Measurements from ENCODE around the gene IGLL5. TPM values are rescaled to one million over a fixed set of nuclear protein-coding genes. Genes with fewer than 3 reads are reported as not detected.

The IGLL5 gene
- total RNA-seq = not detected in 2 replicates

GRCh38 chr22:22887621-22888503 is at the start of gene IGLL5:
TSS of gene IGLL5 (plus strand) at chr22:22887816. CDS start at chr22:22888054, 238 bp downstream.

Small RNA genes lying within 50 kb of the gene (small RNA-seq; reads per million reads assigned to genes)
- gene IGLC4 (not detected), gene IGLC5 (not detected), gene IGLJ1 (not detected), gene IGLJ2 (not detected), gene IGLJ3 (not detected), gene IGLJ4 (not detected), gene IGLJ5 (not detected), gene IGLJ6 (not detected), gene IGLJ7 (not detected), gene IGLV2-5 (not detected), gene IGLV3-2 (not detected), gene IGLV3-4 (not detected), gene IGLV3-6 (not detected), gene IGLV3-7 (not detected), gene MIR5571 (not detected)

Other genes starting within 250 kb of the IGLL5 start
- gene GGTLC2, start 243.2 kb upstream of the IGLL5 start, total RNA-seq = not detected in 2 replicates
- 1.7 and 3.6 TPM in 2 replicates for gene GNAZ, start 182.7 kb downstream of the IGLL5 start, total RNA-seq

All from thoracic aorta endothelial cell (primary cell).